Activated CD8-positive, alpha-beta T cell treated with anti-CD3 and anti-CD28 coated beads for 36 hours (primary cell): Measurements from ENCODE around the gene SND1. TPM values are rescaled to one million over a fixed set of nuclear protein-coding genes. Genes with fewer than 3 reads are reported as not detected.
"Not testable (repeated sequence)": the region's sequence is repeated elsewhere in the genome, so short reads cannot be mapped to it uniquely, and the experiment has no call there.

Experiments
- ATAC-seq: fragments of 200-7000 bp; cut with Tn5 transposase; one replicate; pipeline ENCODE4 v1.10.0; 2021; ENCODE audit warnings: mild to moderate bottlenecking, moderate library complexity
- CTCF ChIA-PET: fragments of 350-600 bp; sonication (Branson Sonifier 250); formaldehyde crosslinking; loops from one replicate; lab custom pipeline; 2021; ENCODE audit warnings: antibody characterized with exemption; lab: Charles Lee
- POLR2A ChIA-PET: fragments of 350-600 bp; sonication (Branson Sonifier 250); formaldehyde crosslinking; loops from one replicate; lab custom pipeline; 2021; ENCODE audit warnings: antibody characterized with exemption; lab: Charles Lee
- DNase-seq: peaks from one replicate; pipeline ENCODE4 v3.0.0-alpha.2; 2020
- H3K27ac Mint-ChIP-seq: one replicate; pipeline ENCODE4 v1.8.0; 2021; ENCODE audit warnings: mild to moderate bottlenecking, mixed read lengths
- H3K27me3 Mint-ChIP-seq: one replicate; pipeline ENCODE4 v1.8.0; 2021; ENCODE audit warnings: mixed read lengths
- H3K36me3 Mint-ChIP-seq: one replicate; pipeline ENCODE4 v1.8.0; 2021; ENCODE audit warnings: low read depth, mixed read lengths
- H3K4me1 Mint-ChIP-seq: one replicate; pipeline ENCODE4 v1.8.0; 2021; ENCODE audit warnings: low read depth, mixed read lengths
- H3K4me3 Mint-ChIP-seq: one replicate; pipeline ENCODE4 v1.8.0; 2021; ENCODE audit warnings: mild to moderate bottlenecking, moderate library complexity, mixed read lengths
- H3K9me3 Mint-ChIP-seq: one replicate; pipeline ENCODE4 v1.8.0; 2021; ENCODE audit warnings: mixed read lengths
- intact Hi-C: fragments of 100-400 bp; cut with micrococcal nuclease; formaldehyde crosslinking; loops from one replicate; pipeline ENCODE4 v1.10.0; 2022
- total RNA-seq, 2 experiments: library from RNA; stranded (reverse); gene quantifications; one replicate each; pipeline ENCODE4 v1.2.3, GENCODE V29; 2021
- TF ChIP-seq, protein P1 (sequence below): fragments of 200-600 bp; IDR thresholded peaks from one replicate; pipeline ENCODE4 v1.8.0; 2022; ENCODE audit warnings: antibody characterized with exemption, mild to moderate bottlenecking

The SND1 gene
- total RNA-seq, 2 experiments from 2014 or later: 206 to 208 TPM

DNA sequence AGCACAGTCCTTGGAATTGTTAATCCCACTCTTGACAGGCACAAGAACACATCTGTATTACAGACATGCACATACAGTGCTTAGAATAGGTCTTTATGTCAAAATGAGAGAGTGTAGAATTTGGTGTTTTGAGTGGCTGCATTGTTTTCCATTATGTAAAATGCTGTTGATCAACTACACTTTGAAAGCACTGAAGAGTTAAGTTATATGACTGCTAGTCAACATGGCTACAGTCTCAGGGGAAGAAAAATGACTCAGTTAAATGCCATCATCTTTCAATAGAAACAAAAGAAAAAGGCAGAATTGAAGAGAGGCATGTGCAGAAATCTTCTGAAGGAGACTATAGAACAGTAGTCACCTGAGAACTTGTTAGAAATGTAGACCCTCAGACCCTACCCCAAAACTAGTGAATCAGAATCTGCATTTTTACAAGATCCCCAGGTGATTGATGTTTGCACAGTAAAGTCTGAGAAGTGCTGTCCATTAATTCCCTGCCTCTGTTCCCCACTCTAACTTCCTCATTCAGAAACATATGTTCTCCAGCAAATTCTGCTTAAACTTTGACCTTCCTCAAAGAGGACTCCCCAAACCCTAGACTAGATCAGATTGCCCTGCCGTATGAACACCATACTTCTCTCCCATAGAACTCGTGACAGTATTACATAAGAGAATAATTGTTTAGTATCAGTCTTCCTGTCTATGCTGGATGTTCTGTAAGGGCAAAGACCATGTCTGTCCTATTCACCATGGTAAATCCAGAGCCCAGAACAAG lies 16.0 kb downstream of the SND1 start:
- Mint-ChIP-seq H3K36me3 (peaks cover 54% of the 10 kb centered on the region), H3K9me3 (peaks cover 4% of the 10 kb centered on the region), H3K4me3 (no peak overlapping the region), H3K27ac (peak overlapping the region; percentile 81), H3K27me3 (no peaks in the 10 kb centered on the region), H3K4me1 (peaks cover 50% of the 10 kb centered on the region)
- ChIA-PET POLR2A (no interaction called here), CTCF (no interaction called here)
- peak; percentile 51 for ATAC-seq
- TF ChIP-seq, protein P1, sequence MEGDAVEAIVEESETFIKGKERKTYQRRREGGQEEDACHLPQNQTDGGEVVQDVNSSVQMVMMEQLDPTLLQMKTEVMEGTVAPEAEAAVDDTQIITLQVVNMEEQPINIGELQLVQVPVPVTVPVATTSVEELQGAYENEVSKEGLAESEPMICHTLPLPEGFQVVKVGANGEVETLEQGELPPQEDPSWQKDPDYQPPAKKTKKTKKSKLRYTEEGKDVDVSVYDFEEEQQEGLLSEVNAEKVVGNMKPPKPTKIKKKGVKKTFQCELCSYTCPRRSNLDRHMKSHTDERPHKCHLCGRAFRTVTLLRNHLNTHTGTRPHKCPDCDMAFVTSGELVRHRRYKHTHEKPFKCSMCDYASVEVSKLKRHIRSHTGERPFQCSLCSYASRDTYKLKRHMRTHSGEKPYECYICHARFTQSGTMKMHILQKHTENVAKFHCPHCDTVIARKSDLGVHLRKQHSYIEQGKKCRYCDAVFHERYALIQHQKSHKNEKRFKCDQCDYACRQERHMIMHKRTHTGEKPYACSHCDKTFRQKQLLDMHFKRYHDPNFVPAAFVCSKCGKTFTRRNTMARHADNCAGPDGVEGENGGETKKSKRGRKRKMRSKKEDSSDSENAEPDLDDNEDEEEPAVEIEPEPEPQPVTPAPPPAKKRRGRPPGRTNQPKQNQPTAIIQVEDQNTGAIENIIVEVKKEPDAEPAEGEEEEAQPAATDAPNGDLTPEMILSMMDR: no peak
- intact Hi-C loops: no loop called here
- no peak for DNase-seq

DNA sequence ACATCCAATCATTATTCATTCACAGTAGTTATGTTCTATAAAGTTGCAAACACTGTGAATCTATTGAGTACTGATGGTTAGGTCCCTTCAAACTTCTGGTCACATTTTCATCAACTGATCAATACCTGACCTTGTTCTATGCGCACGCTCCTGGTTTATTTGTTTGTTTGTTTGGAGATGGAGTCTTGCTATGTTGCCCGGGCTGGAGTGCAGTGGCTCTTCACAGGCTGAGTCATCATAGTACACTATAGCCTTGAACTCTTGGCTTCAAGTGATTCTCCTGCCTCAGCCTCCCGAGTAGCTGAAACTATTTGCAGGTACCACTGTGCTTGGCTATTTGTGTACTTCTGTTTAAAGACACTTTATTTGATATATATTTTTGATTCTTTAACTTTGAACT lies 19.3 kb downstream of the SND1 start:
- TF ChIP-seq, protein P1: no peak
- Mint-ChIP-seq H3K27ac (no peak overlapping the region), H3K4me1 (peaks cover 30% of the 10 kb centered on the region), H3K27me3 (no peaks in the 10 kb centered on the region), H3K4me3 (no peak overlapping the region), H3K36me3 (peaks cover 60% of the 10 kb centered on the region), H3K9me3 (peaks cover 4% of the 10 kb centered on the region)
- ChIA-PET POLR2A (no interaction called here), CTCF (no interaction called here)
- ATAC-seq (no peak), DNase-seq (no peak)
- intact Hi-C loops: no loop called here

DNA sequence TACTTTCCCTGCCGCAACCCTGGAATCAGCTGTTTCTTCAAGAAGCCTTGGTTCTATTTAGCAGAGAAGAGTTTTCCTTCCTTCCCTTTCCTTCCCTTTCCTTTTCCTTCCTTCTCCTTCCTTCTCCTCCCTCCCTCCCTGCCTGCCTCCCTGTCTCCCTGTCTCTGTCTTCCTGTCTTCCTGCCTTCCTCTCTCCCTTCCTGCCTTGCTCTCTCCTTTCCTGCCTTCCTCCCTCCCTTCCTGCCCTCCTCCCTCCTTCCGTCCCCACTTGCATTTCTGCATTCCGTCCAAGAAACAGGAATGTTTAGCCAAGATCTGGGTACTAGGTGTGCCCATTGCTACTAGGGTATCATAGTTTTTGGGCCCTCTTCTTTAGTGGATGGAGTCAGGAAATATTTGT lies 21.9 kb downstream of the SND1 start:
- no peak overlapping the region for H3K27ac Mint-ChIP-seq
- ATAC-seq (no peak), DNase-seq (no peak)
- H3K9me3 Mint-ChIP-seq: peaks cover 8% of the 10 kb centered on the region
- H3K4me3 Mint-ChIP-seq: no peak overlapping the region
- peaks cover 71% of the 10 kb centered on the region for H3K36me3 Mint-ChIP-seq
- TF ChIP-seq, protein P1: no peak
- intact Hi-C loops: no loop called here
- no peaks in the 10 kb centered on the region for H3K27me3 Mint-ChIP-seq
- POLR2A ChIA-PET: interaction anchor here (1.8 kb wide), 1 partner anchor 88 kb away, joined by 4 read pairs; no protein-coding TSS in a partner anchor
- CTCF ChIA-PET: interaction anchor here (1.0 to 1.4 kb wide), 3 partner anchors 18 to 536 kb away, joined by 3 to 4 read pairs (median 3); no protein-coding TSS in a partner anchor
- peaks cover 19% of the 10 kb centered on the region for H3K4me1 Mint-ChIP-seq

- intact Hi-C loops: no loop called here
- ATAC-seq: no peak
- Mint-ChIP-seq H3K4me1 (peaks cover 20% of the 10 kb centered on the region), H3K27me3 (no peaks in the 10 kb centered on the region), H3K27ac (no peak overlapping the region), H3K9me3 (peaks cover 8% of the 10 kb centered on the region), H3K36me3 (peaks cover 72% of the 10 kb centered on the region), H3K4me3 (no peak overlapping the region)
- ChIA-PET CTCF (interaction anchor here (1.0 kb wide), 2 partner anchors 17 to 535 kb away, joined by 3 read pairs; no protein-coding TSS in a partner anchor), POLR2A (interaction anchor here (1.8 kb wide), 1 partner anchor 88 kb away, joined by 4 read pairs; no protein-coding TSS in a partner anchor)
- no peak for DNase-seq
- TF ChIP-seq, protein P1: no peak
These were observed 22.4 kb downstream of the SND1 start for GRCh38 chr7:127674361-127674760.

DNA sequence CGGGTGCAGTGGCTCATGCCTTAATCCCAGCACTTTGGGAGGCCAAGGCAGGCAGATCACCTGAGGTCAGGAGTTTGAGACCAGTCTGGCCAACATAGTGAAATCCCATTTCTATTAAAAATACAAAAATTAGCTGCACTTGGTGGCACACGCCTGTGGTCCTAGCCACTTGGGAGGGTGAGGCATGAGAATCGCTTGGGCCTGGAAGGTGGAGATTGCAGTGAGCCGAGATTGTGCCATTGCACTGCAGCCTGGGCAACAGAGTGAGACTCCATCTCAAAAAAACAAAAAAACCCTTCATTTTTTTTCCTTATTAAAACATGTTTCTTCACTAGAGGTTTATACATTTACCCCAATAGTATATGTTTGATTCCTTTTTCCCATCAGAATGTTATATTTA lies 22.9 kb downstream of the SND1 start:
- H3K4me1 Mint-ChIP-seq: peaks cover 20% of the 10 kb centered on the region
- peaks cover 74% of the 10 kb centered on the region for H3K36me3 Mint-ChIP-seq
- H3K27ac Mint-ChIP-seq, DNase-seq, intact Hi-C loops, POLR2A ChIA-PET, H3K4me3 Mint-ChIP-seq, ATAC-seq, H3K27me3 Mint-ChIP-seq: not testable (repeated sequence)
- CTCF ChIA-PET: interaction anchor here (1.3 kb wide), 1 partner anchor 30 kb away, joined by 3 read pairs; no protein-coding TSS in a partner anchor
- peaks cover 14% of the 10 kb centered on the region for H3K9me3 Mint-ChIP-seq
